Mucosa of gallbladder (tissue), 1 donor: ENCODE measurements around the gene ACAA2. TPM values are rescaled to one million over a fixed set of nuclear protein-coding genes. Genes with fewer than 3 reads are reported as not detected.
"Not testable (repeated sequence)": the region's sequence is repeated elsewhere in the genome, so short reads cannot be mapped to it uniquely, and the experiment has no call there.

ENCODE experiments used
- DNase-seq: peaks from one replicate; pipeline ENCODE4 v3.0.0-alpha.2; 2020; ENCODE audit warnings: low spot score
- total RNA-seq: library from RNA; stranded (reverse); gene quantifications from one replicate; pipeline ENCODE4 v1.2.1, GENCODE V29; 2021
- donor health status: DM: no; HTN: no; CAD: no.

ACAA2 gene
- total RNA-seq, 1 donor from 2014 or later = 84.2 TPM

DNA sequence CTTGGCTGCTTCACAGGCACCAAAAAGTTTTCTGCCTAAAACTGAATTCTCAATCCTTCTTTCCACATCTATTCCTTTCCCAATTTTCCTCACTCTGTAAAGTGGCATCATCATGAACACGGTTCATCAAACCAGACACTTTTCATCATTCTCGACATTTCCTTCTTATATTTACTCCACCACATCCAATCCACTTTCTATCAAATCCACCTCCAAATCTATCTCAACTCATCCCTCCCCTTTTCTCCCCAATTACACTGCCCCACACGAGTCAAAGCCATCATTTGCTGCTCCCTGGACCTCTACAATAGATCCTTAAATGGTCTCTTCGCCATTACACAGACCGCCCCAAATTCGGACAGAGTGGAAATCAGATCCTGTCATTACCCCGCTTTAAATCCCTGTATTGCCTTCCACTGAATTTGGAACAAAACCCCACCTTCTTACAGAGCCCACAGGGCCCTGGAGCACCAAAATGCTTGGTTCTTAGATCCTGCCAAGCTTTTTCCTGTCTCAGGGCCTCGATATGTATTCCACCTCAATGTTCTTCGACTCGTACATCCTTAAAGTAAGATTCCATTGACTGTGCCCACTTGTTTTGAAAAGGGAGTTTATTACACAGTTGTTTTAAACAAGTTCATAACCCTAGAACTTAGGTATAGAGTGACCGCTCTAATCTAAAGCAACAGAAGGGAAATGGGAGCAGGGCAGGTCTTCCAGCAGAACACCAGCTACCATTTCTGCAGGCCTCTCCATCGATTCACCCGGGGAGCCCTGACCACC, 856 bp downstream of the ACAA2 start:
- no peak for DNase-seq

GRCh38 chr18:49811151-49811938, 2.0 kb downstream of the ACAA2 start:
- no peak for DNase-seq

DNA sequence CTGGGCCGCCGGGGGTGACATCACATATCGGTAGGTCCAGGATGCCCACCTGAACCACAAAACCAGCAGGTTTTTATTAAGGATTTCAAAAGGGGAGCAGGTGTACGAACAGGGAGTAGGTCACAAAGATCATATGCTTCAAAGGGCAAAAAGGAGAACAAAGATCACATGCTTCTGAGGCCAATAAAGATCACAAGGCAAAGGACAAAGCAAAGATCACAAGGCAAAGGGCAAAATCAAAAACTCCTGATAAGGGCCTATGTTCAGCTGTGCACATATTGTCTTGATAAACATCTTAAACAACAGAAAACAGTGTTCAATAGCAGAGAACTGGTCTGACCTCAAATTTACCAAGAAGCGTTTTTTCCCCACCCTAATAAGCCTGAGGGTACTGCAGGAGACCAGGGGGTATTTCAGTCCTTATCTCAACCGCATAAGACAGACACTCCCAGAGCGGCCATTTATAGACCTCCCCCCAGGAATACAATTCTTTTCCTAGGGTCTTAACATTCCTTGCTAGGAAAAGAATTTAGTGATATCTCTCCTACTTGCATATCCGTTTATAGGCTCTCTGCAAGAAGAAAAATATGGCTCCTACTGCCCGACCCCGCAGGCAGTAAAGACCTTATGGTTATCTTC, 4.7 kb downstream of the ACAA2 start:
- not testable (repeated sequence) for DNase-seq

- no peak for DNase-seq
These were observed 9.2 kb downstream of the ACAA2 start for GRCh38 chr18:49804096-49804495.

- DNase-seq = no peak
These were observed 10.7 kb downstream of the ACAA2 start for GRCh38 chr18:49802623-49803022.

- DNase-seq = not testable (repeated sequence)
These were observed 12.8 kb downstream of the ACAA2 start for GRCh38 chr18:49800491-49800890.

DNA sequence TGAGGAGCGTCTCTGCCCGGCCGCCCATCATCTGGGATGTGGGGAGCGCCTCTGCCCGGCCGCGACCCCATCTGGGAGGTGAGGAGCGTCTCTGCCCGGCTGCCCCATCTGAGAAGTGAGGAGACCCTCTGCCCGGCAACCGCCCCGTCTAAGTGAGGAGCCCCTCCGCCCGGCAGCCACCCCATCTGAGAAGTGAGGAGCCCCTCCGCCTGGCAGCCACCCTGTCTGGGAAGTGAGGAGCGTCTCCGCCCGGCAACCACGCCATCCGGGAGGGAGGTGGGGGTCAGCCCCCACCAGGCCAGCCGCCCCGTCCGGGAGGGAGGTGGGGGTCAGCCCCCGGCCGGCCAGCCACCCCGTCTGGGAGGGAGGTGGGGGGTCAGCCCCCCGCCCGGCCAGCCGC, 13.5 kb downstream of the ACAA2 start:
- not testable (repeated sequence) for DNase-seq

DNA sequence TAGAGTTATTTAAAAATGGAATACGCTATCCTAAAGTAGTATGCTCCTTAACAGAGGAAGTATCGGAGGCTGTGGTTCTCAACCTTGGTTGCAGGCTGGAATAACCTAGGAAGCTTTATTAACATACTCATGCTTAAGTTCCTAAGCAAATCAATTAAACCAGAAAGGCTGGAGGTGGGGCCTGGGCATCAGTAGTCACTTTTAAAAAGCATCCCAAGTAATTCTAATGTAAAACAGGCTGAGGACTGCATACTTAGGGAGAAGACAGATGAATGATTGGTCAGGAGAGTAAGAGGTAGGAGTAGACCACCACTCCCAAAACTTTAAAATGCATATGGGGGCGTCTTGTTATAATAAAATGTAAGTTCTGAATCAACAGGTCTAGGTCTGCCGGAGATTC, 15.3 kb downstream of the ACAA2 start:
- no peak for DNase-seq

DNA sequence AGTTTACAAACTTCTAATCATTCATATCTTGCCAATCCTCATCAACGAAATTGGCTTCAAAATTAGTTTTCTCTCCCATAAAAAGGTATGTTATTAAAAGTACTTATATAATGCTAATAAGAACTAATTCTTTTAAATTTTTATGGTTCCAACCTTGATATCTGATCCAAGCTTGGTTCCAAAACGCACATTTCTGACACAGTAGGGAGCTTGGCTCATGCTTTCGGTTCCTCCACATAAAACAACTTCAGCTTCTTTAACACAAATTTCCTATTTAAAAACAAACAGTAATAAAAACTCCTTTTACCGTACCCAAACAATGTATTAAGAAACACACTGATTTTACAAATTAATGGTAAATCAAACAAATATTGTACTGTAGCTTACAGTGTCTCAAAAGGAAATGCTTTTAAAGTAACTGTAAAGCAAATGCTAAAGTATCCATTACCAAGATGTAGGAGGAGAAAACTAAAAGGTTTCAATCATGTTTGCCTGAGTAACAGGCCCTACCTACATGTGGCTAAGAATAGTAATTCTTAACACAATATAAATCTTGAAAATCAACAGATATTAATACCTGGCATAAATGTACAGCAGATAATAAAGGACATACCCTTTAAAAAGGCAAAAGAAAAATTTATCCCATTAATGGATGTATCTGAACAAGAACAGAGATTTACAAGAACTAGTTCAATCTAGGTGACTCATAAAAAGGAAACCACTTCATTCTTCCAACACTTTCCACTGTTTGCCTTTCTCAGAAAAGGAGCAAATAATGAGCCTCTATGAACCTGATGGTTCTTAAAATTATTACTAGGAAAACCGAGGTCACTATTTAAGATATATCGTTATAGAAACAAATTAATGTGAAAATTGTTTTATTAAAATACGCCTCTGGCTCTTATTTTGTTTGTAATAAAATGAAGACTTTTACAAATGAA, 17.5 kb downstream of the ACAA2 start:
- DNase-seq = no peak

DNA sequence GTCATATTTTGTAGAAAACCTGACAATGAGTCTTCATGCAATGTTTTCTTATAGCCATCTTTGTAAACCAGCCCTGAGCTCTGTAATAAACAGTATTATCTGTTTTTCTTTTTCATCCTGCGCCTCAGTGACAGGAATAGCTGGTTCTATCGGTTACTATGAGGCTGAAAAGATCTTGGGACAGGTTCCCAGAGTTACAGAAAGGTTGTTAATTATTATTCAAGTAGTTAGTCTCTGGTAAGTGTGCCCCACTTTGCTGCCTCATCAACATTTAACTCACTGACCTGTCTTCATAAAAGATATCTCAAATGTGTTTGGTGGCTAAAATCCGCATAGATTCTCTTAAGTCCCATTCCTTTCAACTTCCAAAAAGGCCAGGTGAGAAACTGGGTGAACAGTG, 18.6 kb downstream of the ACAA2 start:
- DNase-seq = no peak

GRCh38 chr18:49789560-49790134, 23.7 kb downstream of the ACAA2 start:
- not testable (repeated sequence) for DNase-seq

- no peak for DNase-seq
These were observed 24.9 kb downstream of the ACAA2 start for GRCh38 chr18:49788327-49788898.

- DNase-seq = no peak
These were observed 27.2 kb downstream of the ACAA2 start for GRCh38 chr18:49786019-49786720.

DNA sequence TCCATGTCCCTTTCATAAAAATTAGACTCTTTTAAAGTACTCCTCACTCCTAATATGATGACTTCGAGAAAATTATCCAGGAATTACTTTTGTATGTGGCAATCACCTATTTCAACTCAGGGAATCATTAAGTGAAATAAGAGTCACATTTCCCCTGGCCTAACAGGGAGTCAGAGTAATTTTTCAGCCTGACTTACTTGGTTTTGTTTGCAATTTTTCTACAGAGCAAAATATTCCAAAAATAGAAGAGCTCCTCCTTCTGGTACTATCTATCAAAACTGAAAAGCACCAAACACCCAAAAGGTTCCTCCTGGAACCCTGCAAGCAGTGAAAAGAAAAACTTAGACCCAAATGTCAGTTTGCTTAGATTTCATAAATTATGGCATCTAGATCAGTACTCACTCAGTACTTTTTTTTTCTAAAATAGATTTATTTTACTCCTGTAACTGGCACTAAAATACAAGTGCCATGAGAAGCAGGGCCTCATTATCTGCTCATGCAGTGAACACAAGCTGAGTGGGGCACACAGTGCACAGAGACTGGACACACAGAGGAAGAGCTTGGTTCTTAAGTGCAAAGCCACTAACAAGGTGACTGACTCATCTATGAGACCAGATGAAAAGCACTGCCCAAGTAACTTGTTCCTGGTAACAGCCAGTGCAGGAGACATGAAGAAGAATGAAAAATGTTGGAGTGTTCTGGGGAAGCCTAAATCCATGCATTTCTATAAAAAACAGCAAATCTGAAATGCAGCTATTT, 28.7 kb downstream of the ACAA2 start:
- DNase-seq = no peak

GRCh38 chr18:49783631-49784030, 29.7 kb downstream of the ACAA2 start:
- not testable (repeated sequence) for DNase-seq

GRCh38 chr18:49778826-49779465, 34.4 kb downstream of the ACAA2 start:
- no peak for DNase-seq

DNA sequence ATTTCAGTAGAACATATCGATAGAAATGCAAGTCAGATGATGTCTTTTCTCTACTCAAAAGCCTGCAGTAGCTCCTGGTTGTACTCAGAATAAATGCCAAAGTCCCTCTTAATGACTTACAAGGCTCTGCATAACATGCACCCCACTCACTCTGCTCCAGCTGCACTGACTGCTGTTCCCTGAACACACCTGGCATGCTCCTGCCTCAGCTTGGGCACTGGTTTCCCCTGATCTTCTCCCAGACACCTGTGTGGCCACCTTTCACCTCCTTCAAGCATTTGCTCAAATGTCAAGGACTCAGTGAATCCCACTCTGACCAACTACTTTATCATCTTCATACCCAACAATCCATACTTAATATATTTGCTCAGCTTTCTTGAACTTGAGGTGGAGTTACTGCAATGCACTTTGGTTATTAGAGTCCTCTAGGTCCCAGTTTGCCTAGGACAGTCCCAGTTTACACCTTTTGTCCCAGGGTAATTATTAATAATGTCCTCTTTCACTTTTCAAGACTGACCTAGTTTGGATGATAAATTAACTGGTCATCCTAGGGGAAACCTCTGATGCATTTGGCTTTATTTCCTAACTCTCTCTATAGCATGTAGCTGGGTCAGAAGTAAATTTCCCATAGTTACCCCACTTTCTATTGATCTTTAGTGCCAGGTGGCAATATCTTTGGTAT, 44.1 kb downstream of the ACAA2 start:
- DNase-seq = no peak

GRCh38 chr18:49768051-49768391, 45.3 kb downstream of the ACAA2 start:
- DNase-seq = peak; percentile 63
